ENCODE results near the gene HMGN2. TPM values are rescaled to one million over a fixed set of nuclear protein-coding genes. Genes with fewer than 3 reads are reported as not detected.

Gene HMGN2
- total and polyA plus RNA-seq, 10 of the 15 experiments (the other 5 are each of a cell fraction or from before 2014, with no cell fraction given), result 249 to 2,682 (median 694) TPM

DNA sequence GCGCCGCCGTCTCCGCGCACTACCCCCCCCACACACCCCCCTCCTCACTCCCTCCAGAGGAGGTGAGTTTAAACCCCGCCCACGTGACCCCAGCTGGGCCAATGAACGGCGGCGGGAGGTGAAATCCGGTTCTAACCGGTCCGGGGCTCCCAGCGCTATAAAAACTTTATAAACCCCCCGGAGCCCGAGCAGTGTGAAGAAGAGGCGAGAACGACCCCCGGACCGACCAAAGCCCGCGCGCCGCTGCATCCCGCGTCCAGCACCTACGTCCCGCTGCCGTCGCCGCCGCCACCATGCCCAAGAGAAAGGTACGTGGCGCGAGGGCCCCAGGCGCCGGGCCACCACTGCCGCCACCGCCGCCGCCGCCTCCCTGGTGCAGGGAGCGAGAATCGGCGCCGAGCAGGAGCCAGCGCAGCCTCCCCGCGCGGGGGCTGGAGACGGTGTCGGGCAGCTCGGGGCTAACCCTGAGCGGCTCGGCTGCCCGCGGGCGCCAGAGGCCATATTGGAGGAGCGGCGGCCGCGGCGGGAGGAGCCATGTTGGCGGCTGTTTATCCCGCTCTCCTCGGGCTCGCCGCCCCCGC, at the start of gene HMGN2 (continued):
- TF ChIP-seq, protein P1, sequence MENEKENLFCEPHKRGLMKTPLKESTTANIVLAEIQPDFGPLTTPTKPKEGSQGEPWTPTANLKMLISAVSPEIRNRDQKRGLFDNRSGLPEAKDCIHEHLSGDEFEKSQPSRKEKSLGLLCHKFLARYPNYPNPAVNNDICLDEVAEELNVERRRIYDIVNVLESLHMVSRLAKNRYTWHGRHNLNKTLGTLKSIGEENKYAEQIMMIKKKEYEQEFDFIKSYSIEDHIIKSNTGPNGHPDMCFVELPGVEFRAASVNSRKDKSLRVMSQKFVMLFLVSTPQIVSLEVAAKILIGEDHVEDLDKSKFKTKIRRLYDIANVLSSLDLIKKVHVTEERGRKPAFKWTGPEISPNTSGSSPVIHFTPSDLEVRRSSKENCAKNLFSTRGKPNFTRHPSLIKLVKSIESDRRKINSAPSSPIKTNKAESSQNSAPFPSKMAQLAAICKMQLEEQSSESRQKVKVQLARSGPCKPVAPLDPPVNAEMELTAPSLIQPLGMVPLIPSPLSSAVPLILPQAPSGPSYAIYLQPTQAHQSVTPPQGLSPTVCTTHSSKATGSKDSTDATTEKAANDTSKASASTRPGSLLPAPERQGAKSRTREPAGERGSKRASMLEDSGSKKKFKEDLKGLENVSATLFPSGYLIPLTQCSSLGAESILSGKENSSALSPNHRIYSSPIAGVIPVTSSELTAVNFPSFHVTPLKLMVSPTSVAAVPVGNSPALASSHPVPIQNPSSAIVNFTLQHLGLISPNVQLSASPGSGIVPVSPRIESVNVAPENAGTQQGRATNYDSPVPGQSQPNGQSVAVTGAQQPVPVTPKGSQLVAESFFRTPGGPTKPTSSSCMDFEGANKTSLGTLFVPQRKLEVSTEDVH (IDR thresholded peaks at IDR 0.05; ENCODE audit: low read depth, partially characterized antibody), result no peak
- TF ChIP-seq, protein P2, sequence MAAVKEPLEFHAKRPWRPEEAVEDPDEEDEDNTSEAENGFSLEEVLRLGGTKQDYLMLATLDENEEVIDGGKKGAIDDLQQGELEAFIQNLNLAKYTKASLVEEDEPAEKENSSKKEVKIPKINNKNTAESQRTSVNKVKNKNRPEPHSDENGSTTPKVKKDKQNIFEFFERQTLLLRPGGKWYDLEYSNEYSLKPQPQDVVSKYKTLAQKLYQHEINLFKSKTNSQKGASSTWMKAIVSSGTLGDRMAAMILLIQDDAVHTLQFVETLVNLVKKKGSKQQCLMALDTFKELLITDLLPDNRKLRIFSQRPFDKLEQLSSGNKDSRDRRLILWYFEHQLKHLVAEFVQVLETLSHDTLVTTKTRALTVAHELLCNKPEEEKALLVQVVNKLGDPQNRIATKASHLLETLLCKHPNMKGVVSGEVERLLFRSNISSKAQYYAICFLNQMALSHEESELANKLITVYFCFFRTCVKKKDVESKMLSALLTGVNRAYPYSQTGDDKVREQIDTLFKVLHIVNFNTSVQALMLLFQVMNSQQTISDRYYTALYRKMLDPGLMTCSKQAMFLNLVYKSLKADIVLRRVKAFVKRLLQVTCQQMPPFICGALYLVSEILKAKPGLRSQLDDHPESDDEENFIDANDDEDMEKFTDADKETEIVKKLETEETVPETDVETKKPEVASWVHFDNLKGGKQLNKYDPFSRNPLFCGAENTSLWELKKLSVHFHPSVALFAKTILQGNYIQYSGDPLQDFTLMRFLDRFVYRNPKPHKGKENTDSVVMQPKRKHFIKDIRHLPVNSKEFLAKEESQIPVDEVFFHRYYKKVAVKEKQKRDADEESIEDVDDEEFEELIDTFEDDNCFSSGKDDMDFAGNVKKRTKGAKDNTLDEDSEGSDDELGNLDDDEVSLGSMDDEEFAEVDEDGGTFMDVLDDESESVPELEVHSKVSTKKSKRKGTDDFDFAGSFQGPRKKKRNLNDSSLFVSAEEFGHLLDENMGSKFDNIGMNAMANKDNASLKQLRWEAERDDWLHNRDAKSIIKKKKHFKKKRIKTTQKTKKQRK (IDR thresholded peaks at IDR 0.05; ENCODE audit: low read depth, low read length), result no peak
- TF ChIP-seq, protein P3, sequence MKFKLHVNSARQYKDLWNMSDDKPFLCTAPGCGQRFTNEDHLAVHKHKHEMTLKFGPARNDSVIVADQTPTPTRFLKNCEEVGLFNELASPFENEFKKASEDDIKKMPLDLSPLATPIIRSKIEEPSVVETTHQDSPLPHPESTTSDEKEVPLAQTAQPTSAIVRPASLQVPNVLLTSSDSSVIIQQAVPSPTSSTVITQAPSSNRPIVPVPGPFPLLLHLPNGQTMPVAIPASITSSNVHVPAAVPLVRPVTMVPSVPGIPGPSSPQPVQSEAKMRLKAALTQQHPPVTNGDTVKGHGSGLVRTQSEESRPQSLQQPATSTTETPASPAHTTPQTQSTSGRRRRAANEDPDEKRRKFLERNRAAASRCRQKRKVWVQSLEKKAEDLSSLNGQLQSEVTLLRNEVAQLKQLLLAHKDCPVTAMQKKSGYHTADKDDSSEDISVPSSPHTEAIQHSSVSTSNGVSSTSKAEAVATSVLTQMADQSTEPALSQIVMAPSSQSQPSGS (IDR thresholded peaks at IDR 0.05; ENCODE audit: low read length), result no peak
- TF ChIP-seq STAT3 (IDR thresholded peaks at IDR 0.05; ENCODE audit: low read depth, low read length) (no peak), BCLAF1 (IDR thresholded peaks at IDR 0.05) (no peak), ZNF274 (IDR thresholded peaks at IDR 0.05; ENCODE audit: insufficient read depth, insufficient read length) (no peak), NR2C2 (IDR thresholded peaks at IDR 0.05; ENCODE audit: borderline replicate concordance, control insufficient read depth, insufficient read length, low read depth) (no peak), RAD21 (IDR thresholded peaks at IDR 0.05; ENCODE audit: insufficient read depth, low read depth, low read length) (no peak), SIN3A (IDR thresholded peaks at IDR 0.05; ENCODE audit: low read depth, low read length) (no peak), STAT1 (conservative IDR thresholded peaks at IDR 0.05) (no peak), MTA3 (IDR thresholded peaks at IDR 0.05; ENCODE audit: borderline replicate concordance, low read length) (no peak), RCOR1 (conservative IDR thresholded peaks at IDR 0.05; ENCODE audit: low read depth, low read length) (no peak), POU2F2 (IDR thresholded peaks at IDR 0.05; ENCODE audit: borderline replicate concordance, low read depth, low read length) (peak; percentile 78), JUND (IDR thresholded peaks at IDR 0.05; ENCODE audit: low read depth, low read length) (no peak), SKIL (IDR thresholded peaks at IDR 0.05; ENCODE audit: low read depth, poor library complexity, severe bottlenecking) (no peak)
- TF ChIP-seq, protein P4, sequence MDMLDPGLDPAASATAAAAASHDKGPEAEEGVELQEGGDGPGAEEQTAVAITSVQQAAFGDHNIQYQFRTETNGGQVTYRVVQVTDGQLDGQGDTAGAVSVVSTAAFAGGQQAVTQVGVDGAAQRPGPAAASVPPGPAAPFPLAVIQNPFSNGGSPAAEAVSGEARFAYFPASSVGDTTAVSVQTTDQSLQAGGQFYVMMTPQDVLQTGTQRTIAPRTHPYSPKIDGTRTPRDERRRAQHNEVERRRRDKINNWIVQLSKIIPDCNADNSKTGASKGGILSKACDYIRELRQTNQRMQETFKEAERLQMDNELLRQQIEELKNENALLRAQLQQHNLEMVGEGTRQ (IDR thresholded peaks at IDR 0.05; ENCODE audit: borderline replicate concordance, low read depth, low read length), result peak; percentile 73
